HG03135 (cell line): ENCODE results near the gene KRT84.
A peak's percentile ranks its signal among the peaks of the same experiment; 100 is the strongest.

Source experiments
- ATAC-seq: cut with Tn5 transposase; IDR thresholded peaks from one replicate; pipeline ENCODE4 v1.9.1; 2021; ENCODE audit warnings: mild to moderate bottlenecking, moderate library complexity; ENCODE audit not compliant: unreplicated experiment

The KRT84 gene

DNA sequence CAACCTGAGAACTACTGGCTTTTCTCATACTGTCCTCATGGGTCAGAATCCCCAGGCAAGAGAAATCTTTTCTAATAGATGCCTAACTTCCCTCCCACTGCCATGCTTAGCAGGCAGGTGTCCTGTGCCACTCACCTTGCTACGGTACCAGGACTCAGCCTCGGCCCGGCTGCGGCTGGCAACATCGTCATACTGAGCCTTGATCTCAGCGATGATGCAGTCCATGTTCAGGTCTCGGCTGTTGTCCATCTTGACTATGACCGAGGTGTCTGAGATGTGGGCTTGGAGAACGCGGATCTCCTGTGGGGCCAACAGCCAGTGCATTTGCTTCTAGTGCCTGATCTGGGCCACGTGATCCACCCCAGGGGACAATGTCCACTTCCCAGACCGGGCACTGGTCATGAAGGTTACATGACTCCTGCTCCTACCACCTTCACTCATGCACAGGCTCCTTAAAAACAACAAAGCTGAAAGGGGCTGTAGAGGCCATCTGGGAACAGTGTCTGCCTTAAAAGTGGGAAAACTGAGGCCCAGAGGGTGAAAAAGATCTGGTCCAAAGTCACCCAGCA is 22.3 kb downstream of the KRT84 start:
- no peak for ATAC-seq

DNA sequence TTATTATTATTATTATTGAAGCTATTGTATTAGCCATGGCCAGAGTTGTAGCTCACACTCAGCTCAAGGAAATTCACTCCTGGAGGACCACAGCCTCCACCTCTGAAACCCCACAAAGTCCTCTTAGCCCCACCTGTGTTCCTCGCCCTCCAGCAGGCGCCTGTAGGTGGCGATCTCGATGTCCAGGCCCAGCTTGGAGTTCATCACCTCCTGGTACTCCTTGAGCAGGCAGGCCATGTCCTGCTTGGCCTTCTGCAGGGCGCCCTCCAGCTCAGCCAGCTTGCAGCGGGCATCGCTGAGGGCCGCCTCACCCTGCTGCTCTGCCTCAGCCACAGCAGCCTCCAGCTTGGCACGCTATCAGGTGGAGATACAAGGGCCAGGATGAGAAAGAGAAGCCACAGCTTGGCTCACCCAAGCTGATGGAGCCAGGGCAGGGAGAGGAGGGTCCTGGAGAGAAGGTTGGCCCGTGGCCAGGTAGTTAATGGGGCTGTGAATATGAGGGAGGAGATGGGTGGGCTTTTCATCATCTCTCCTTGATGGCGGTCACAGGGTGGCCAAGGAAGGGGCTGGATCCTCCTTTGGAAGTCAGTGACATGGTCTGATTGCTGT is 23.2 kb downstream of the KRT84 start:
- ATAC-seq: no peak

DNA sequence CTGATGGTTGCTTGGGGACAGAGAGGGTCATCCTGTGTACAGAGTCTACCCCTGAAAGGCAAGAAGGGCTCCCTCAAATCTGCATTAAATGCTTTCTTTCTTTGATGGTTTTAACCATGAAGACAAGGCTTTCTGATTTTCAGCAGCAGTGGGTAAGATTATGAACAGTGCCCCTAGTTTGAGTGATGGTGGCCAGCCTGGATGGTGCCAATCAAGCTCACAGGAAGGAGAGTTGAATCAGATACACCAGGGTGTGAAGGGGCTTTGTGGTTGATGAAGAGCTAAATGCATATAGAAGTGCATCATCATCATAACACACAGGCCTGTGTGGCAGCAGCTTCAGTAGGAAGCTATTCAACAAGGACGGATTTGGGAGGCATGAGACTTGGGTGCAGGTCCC is 23.9 kb downstream of the KRT84 start:
- ATAC-seq: no peak

DNA sequence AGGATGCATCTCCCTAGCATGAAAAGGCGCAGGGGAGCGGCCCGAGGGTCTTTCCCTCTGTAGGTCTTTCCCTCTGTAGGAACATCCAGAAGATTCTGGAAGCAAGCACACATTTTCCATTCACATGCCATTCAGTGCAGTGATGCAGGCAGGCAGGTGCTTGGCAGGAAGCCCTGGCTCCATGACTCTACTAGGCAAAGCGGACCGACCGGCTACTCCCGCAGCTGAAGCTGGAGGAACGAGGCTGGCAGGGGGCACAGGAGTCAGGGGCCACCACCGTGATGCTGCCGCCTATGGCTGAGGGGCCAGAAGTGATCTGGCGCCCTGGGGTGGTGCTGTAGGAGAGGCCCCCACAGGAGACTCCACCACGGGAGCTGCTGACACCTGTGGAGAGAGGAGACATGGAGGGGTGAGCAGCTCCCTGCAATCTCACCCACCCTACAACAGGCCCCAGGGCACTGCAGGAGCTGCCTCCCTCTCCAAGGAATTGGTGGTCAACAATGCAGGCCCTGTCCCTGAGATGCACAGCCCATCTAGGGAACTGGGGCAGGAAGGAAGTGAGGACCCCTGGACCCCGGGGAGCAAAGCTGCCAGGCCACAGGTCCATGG is 24.7 kb downstream of the KRT84 start:
- ATAC-seq: no peak

DNA sequence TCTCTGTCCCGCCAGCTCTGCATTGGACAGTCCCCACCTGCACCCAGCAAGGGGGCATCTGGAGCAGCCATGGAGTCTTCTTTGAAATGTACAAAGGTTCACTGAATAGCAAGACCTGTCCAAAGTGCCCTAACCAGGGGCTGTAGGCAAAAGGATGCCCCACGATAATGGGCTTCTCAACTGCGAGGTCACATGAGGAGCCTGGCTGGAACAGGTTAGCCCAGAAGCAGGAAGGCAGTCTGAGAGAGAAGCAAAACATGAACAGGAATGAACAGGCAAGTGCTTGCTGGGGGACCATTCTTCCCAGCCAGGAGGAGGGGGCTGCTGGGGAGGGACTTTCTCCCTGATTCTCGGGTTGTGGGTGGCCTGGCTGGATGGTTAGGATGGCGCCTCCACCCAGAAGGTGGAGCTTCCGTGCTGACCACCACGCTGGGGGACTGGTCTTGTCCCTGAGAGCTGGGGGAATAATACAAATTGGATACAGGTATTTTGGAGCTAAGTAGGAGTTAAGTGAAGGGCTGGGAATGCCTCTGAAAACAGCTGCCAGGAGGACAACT is 25.3 kb downstream of the KRT84 start:
- ATAC-seq: no peak

DNA sequence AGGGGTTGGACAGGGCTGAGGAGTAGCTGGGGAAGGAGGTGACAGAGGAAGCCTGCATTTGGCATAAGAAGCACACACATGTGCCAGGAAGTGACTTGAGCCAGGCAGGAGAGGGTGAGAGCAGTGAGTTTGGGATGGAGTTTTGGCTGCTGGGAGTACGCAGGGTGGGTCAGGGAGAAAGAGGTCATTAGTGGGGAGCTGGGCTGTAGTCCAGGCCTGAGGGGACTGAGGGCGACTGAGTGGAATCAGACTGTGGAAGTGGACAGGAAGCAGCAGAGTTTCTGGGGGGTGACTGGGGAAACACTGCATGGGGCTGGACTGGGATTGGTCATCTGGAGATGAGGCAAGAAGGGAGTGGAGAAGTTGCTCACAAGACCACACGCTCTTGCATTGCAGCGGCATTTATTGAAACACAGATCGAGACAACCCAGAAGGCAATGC is 25.8 kb downstream of the KRT84 start:
- ATAC-seq: no peak

DNA sequence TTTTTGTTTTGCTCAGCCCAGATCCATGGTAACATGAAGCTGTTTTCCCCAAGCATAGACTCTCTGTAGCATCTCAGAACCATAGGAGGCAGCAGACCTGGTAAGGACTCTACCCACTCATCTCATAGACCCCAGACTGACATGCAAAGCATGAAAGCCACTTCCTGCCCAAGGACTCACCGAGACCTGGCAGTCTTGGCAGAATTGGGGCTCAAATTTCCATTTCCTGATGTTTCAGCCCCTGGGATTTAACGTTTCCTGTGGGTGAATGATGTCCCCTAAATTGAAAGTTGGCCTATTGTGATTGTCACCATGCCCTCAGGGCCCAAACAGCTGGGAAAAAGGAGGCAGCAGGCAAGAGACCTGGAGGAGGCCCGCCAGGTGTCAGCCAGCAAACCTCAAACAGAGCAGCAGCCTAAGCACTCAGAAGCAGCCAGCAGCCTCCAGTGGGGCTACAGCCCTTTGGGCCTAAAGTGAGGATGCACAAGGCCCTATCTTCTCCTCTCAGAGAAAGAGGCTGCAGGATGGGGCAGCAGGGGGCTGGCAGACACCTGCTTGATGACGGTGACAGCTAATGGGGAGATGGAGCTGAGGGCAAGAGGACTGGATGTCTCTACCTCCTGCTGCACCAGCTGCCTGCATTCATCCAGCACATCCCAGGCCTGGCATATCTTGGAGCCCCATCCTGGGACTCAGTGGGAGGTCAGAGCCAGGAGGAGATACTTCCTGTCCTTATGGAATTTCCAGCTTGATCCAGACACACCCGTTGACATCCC is 26.7 kb downstream of the KRT84 start:
- ATAC-seq: peak; percentile 91

DNA sequence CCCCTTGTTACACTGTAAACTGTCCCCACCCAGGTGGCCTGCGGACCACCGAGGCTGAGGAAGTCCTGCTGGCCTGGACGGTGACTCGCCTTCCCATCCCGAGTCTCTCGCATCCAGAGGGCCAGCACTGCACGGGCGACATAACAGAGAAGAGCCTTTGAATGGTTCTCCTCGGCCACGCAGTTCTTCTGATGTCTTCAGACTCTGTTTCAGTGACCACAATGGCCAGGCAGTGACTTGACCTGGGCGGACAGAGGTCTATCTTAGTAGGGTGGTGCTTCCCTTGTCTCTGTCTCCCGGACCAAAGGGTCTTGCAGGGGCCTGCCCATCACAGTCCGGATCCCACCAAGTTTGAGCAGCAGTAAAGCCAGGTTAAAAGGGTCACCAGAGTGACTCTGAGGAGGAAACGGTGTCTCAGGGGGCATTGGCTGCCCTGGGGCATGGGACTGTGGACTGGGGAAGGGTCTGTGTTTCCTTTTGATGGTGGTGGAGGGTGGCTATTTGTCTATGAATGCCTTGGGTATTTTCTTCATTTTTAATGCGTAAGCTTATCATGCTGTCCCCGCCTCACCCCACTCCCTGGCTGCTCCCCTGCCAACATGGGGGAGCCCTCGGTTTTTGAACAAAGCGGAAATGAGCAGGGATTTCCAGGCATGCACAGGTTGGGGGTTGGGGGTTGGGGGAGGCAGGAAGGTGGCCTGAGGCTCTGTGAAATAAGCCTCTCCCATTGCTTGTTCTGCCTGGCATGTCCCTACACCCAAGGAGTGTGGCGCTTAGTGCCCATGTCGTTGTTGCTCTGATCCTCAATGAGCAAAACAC is 28.5 kb downstream of the KRT84 start:
- ATAC-seq: no peak

DNA sequence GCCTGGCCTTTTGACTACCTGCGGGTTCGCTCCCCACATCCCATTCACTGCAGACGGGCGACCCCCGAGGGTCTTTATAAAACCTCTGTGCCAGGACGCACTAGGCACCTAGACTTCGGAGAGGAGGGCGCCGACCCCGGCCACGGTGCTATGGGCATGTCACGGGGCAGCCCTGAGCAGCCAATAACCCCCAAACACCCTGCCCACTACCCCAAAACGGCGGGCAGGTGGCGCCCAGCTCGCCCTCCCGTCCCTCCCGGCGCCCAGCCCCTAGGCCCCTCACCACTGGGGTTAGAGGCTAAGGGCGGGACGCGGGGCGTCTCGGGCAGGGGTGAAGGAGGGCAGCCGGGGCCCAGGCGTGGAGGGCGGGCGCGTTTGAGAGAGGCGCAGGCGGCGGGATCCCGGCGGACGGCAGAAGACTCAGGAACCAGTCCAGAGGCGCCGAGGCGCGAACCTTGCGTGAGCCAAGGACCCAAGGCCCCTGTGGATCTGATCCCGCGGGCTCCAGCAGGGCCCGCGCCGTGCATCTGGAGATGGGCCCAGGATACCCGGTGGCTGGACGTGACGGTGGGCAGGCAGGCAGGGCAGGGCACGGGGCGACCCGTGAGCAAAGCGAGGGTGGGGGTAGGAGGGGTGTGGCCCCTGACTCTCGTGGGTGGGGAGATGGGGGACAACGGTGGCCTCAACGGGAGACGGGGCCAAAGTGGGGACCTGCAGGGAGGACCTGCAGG is 29.3 kb downstream of the KRT84 start:
- no peak for ATAC-seq

DNA sequence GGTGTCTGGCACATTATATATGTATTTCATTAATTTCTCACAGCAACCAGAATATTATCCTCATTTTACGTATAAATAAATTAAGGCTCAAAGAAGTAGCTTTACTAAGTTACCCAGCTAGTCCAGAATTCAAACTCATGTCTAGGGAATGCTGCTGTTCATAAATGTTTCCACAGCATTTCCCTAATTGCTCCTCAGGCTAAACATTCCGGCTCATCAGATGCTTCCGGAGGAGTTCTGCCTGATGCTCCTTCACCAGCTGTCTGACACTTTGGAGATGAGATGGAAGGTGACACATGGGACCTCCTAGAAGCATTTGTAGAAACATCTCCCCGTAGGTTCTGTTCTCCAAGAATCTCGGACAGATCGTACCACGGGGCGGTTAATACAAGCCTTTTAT is 30.3 kb downstream of the KRT84 start:
- no peak for ATAC-seq

DNA sequence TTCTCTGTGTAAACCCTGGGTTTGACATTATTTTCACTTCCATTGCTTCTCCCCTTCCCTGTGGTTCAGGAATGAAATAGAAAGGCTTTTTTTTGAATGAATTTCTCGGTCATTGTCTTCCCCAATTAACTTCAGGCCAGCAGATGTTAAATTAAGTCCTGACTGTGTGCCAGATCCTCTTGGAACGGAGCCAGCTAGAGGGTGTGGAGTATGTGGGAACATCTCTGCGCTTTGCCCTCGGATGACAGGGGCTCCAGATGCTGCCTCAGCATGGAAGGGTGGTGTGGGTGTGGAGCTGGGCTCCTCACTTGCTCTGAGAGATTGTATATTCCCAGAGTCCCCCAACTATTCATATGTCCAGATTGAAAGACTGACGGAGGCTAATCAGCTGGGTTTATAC is 31.3 kb downstream of the KRT84 start:
- ATAC-seq: no peak

DNA sequence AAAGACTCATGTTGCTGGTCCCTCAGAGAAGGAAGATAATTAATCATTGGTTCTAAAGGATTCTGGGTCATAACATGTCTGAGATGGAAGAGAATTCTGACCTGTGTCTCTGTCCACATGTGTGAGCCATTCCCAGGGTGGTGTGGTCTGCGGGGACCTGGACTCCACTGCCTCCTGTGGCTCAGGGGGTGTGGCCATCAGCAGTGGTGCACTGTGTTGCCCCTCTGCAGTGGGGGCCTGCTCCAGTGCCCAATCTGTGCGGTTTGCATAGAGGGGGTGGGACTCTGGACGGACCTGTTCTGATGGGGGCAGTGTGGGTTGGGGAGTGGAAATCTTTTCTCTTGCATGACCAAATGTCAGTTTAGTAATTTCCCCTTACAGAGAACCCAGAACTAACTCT is 31.7 kb downstream of the KRT84 start:
- ATAC-seq: no peak

DNA sequence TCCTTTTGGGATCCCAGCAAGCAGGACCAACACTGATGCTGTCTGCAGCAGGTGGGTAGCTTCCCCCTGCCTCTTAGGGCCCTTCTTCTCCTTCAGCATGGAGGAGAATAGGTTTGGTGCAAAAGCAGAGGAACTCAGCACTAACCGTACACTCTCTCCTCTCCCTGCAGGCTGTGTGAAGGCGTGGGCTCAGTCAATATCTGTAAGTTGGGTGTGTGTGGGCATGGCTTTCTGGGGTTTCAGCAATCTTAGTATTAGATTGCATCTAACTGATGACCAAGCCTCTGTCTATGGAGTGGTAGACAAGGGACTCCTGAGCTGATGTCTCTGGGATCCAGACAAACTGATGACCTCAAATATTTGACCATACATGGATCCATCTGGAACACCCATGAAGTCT is 32.5 kb downstream of the KRT84 start:
- no peak for ATAC-seq

DNA sequence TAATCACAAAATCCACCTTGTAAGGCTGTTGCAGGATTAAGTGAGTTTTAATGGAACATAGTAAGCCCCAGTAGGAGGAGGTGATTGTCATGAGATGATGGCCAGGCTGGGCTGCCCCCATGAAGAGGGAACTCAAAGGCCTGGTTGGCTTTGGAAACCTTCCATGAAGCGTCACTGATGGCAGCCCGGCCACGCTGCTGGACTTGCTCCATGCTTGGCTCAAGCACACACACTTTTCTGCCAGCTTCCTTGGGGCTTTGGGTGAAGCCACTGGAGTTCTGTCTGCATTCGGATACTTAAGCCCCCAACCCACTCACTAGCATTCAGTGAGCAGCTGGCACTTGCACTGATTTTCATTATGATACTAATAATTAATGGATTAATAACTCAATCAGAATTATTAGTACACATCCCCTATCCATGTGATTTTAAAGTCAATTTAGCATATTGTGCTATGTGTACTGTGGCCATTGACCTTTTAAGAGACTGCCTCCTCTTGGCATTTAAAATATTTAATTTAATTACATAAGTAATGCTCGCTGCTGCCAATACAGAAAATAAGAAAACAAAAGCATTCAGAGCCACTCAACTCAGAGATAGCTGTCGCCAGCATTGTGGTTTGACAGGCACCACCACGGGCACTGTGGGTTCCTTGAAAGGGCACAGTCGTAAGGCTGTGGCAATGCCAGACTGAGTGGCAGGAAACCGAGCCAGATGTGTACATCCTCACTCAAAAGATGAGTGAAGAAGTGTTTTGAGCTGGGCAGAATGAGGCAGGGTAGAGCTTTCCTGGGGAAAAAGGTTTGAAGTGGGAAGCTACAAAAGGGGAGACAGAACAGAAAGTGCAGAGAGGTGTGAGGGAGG is 34.0 kb downstream of the KRT84 start:
- ATAC-seq: no peak

DNA sequence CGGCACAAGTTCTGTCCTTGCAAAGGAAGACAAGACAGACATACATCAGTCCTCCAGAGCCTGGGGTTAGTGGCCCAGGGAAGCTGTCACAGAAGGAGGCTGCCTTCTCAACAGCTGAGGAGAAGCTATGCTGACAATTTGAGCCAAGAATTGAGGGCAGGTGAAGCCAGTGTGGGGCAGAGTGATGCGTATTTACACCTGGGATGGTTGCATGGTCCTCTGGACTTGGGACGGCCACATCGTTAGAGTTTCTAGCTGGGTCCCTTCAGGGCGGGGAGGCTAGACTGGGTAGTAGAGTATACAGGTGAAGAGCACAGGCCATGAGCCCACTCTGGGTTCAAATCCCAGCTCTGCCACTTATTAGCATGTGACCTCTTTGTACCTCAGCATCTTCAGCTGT is 34.7 kb downstream of the KRT84 start:
- no peak for ATAC-seq

DNA sequence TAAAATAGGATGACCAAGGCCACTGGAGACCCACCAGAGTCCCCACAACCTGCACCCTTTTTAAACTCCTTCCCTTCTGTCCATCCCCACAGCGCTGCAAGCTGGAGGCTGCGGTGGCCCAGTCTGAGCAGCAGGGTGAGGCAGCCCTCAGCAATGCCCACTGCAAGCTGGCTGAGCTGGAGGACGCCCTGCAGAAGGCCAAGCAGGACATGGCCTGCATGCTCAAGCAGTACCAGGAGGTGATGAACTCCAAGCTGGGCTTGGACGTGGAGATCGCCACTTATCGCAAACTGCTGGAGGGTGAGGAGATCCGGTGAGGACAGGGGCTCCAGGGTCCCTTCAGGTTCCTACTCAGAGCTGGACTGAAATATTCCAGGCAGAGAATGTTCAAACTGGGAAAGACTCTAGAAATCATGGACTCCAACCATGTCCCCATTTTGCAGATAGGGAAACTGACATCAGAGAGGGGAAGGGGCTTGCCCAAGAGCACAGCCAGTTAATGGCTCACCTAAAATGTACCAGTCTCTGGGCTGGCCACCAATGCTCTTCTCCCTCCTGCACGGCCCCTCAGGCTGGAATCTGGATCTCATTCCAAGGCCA is 35.3 kb downstream of the KRT84 start:
- ATAC-seq: no peak

DNA sequence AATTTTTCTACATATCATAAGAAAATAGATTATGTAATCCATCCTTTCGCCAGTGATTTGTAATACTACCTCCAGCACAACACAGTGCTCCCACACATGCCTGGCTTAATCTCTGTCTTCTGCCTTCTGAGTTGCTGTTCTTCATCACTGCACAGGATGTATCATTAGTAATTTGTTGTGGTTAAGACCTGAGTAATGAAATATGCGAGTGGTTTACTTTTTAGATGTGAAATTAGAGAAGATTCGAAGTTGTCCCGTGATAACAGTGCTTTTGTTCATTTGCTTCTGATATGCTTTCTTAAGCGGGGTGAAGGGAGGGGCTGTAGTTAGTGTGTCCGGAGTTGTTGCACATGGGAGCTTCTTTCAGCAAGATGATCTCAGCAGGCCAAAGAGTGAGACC is 36.3 kb downstream of the KRT84 start:
- ATAC-seq: no peak

DNA sequence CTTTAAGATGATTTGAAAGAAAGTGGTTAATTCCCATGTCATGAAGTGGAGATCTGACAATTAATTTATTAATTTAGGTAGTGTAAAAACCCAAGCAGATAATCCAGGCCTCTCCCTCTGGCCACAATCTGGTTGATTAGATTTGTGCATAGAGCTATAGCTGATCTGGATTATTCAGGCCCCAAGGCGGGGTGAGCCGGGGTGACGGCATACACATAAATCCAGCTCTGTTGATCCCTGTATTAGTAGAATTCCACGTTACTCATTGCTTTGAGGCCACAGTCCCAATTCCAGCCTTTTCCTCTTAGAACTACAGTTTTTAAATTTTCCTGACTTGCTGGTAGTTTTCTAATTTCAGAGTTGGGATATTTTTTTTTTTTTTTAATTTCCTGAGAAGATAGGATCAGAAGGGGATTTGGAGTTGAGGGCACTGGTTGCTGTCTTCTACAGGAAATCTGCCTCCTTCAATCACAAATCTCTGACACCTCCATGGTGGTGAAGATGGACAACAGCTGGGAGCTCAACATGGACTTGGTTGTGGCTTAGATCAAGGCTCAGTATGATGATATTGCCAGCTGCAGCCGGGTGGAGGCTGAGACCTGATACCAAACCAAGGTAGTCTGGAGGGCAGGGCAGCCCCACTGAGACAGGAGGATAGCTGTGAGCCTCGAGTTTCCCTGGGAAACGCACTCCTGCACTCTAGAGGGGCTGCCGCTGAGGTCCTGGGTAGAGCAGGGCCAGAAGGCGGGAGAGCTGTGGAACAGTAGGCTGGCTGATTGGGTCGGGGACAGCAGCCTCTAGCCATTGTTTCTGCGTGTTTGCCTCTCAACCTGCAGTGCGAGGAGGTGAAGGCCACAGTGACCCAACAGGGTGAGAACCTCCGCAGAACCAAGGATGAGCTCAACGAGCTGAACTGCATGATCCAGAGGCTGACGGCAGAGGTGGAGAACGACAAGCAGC is 37.6 kb downstream of the KRT84 start:
- no peak for ATAC-seq
